NT2/D1 (cell line): ENCODE data around the gene OR51L1.

Source experiments
- DNase-seq: peaks from one replicate; pipeline ENCODE4 v3.0.0-alpha.2; 2011; ENCODE audit warnings: low read depth, low spot score
- H3K27me3 ChIP-seq: 2 replicates; pipeline ENCODE4 v1.6.0; 2011; ENCODE audit warnings: mild to moderate bottlenecking; ENCODE audit not compliant: insufficient read length, insufficient read depth
- H3K36me3 ChIP-seq: 2 replicates; pipeline ENCODE4 v1.6.1; 2011; ENCODE audit warnings: mild to moderate bottlenecking, low read length, mixed read lengths; ENCODE audit not compliant: insufficient read depth, insufficient read length
- H3K4me1 ChIP-seq: 2 replicates; pipeline ENCODE4 v1.5.1; 2011; ENCODE audit not compliant: insufficient read depth, insufficient read length
- H3K4me3 ChIP-seq: 2 replicates; pipeline ENCODE4 v1.5.1; 2011; ENCODE audit warnings: low read depth; ENCODE audit not compliant: insufficient read length
- H3K9ac ChIP-seq: 2 replicates; pipeline ENCODE4 v1.6.0; 2011; ENCODE audit warnings: low read depth; ENCODE audit not compliant: insufficient read length
- H3K9me3 ChIP-seq: 2 replicates; pipeline ENCODE4 v1.5.1; 2011; ENCODE audit warnings: mild to moderate bottlenecking, low read length; ENCODE audit not compliant: insufficient read depth
- SUZ12 ChIP-seq: IDR thresholded peaks from 2 replicates; pipeline ENCODE4 v1.6.1; 2011; ENCODE audit not compliant: insufficient read length, insufficient read depth; ENCODE audit errors: extremely low read depth
- YY1 ChIP-seq: IDR thresholded peaks from 2 replicates; pipeline ENCODE4 v1.6.1; 2011; ENCODE audit not compliant: insufficient read length, insufficient read depth
- ZNF274 ChIP-seq: IDR thresholded peaks from 2 replicates; pipeline ENCODE4 v1.6.1; 2011; ENCODE audit warnings: mild to moderate bottlenecking, low read depth, low read length

The OR51L1 gene

GRCh38 chr11:5046754-5047330 is 52.2 kb downstream of the OR51L1 start:
- Histone ChIP-seq H3K36me3 (no peaks in the 10 kb centered on the region), H3K4me3 (no peak overlapping the region), H3K9ac (no peak overlapping the region), H3K27me3 (no peaks in the 10 kb centered on the region), H3K4me1 (no peaks in the 10 kb centered on the region), H3K9me3 (no peaks in the 10 kb centered on the region)
- DNase-seq = no peak
- TF ChIP-seq ZNF274 (no peak), SUZ12 (no peak), YY1 (no peak)
